Hepatocyte (in vitro differentiated cells): ENCODE data around the gene TBC1D5. TPM values are rescaled to one million over a fixed set of nuclear protein-coding genes. Genes with fewer than 3 reads are reported as not detected.

Experiments used
- DNase-seq: peaks from one replicate; pipeline ENCODE4 v3.0.0-alpha.2; 2016; ENCODE audit warnings: low spot score
- H2AFZ ChIP-seq: fragments of 200-600 bp; sonication (generic); 2 replicates; pipeline ENCODE4 v1.6.0; 2016; ENCODE audit warnings: antibody characterized with exemption, mild to moderate bottlenecking
- H3K27ac ChIP-seq: fragments of 200-600 bp; sonication (generic); 2 replicates; pipeline ENCODE4 v1.5.1; 2016; ENCODE audit warnings: mild to moderate bottlenecking
- H3K27me3 ChIP-seq: fragments of 200-600 bp; sonication (generic); 2 replicates; pipeline ENCODE4 v1.6.1; 2016
- H3K36me3 ChIP-seq: fragments of 200-600 bp; sonication (generic); replicated peaks from 2 replicates; pipeline ENCODE4 v1.5.1; 2016; ENCODE audit warnings: low read depth; ENCODE audit not compliant: insufficient read depth
- H3K4me1 ChIP-seq: fragments of 200-600 bp; sonication (generic); 2 replicates; pipeline ENCODE4 v1.5.1; 2016; ENCODE audit warnings: mild to moderate bottlenecking, moderate library complexity; ENCODE audit not compliant: insufficient read depth
- H3K4me2 ChIP-seq: fragments of 200-600 bp; sonication (generic); 2 replicates; pipeline ENCODE4 v1.6.0; 2016
- H3K4me3 ChIP-seq: fragments of 200-600 bp; sonication (generic); 2 replicates; pipeline ENCODE4 v1.5.1; 2016; ENCODE audit warnings: mild to moderate bottlenecking
- H3K79me2 ChIP-seq: fragments of 200-600 bp; sonication (generic); 2 replicates; pipeline ENCODE4 v1.6.0; 2017; ENCODE audit warnings: mild to moderate bottlenecking
- H3K9me2 ChIP-seq: fragments of 200-600 bp; sonication (generic); replicated peaks from 2 replicates; pipeline ENCODE4 v1.6.0; 2017; ENCODE audit warnings: mild to moderate bottlenecking; ENCODE audit not compliant: insufficient read depth
- H3K9me3 ChIP-seq: fragments of 200-600 bp; sonication (generic); 2 replicates; pipeline ENCODE4 v1.5.1; 2016; ENCODE audit warnings: low read depth, mild to moderate bottlenecking
- H4K20me1 ChIP-seq: fragments of 200-600 bp; sonication (generic); 2 replicates; pipeline ENCODE4 v1.6.0; 2016; ENCODE audit warnings: mild to moderate bottlenecking; ENCODE audit not compliant: insufficient read depth, poor library complexity, severe bottlenecking
- CTCF ChIP-seq: fragments of 200-600 bp; sonication (generic); IDR thresholded peaks from 2 replicates; pipeline ENCODE4 v1.5.1; 2016; ENCODE audit warnings: antibody characterized with exemption, mild to moderate bottlenecking; ENCODE audit not compliant: poor library complexity
- EZH2 ChIP-seq: fragments of 200-600 bp; sonication (generic); IDR thresholded peaks from 2 replicates; pipeline ENCODE4 v1.6.1; 2016; ENCODE audit warnings: antibody characterized with exemption, mild to moderate bottlenecking, borderline replicate concordance
- EZH2phosphoT487 ChIP-seq: fragments of 200-600 bp; sonication (generic); IDR thresholded peaks from one replicate; pipeline ENCODE4 v1.6.1; 2018; ENCODE audit warnings: antibody characterized with exemption, mild to moderate bottlenecking, low read depth, moderate library complexity; ENCODE audit not compliant: unreplicated experiment, severe bottlenecking
- WGBS: methylation state at CpG from one replicate; pipeline ENCODE4 v1.1.6; 2016; ENCODE audit warnings: low lambda C conversion rate; ENCODE audit errors: missing lambda C conversion rate; 5-methylcytosine and 5-hydroxymethylcytosine counted together
- polyA plus RNA-seq: library from polyadenylated mRNA; unstranded; fragments of >200 nt; fragmentation: Nextera tagmentation; extraction: Ambion mirVana; gene quantifications from 2 replicates; pipeline ENCODE4 v1.2.1, GENCODE V29; 2016
- total RNA-seq: library from RNA; depleted of rRNA; stranded (reverse); fragments of >200 nt; gene quantifications from 2 replicates; pipeline ENCODE4 v1.2.3, GENCODE V29; 2014

The TBC1D5 gene
- total and polyA plus RNA-seq, 2 experiments from 2014 or later, result 17.0 to 64.2 TPM

GRCh38 chr3:17680530-17680929 lies 61.9 kb downstream of the TBC1D5 start:
- Histone ChIP-seq H3K79me2 (peaks cover 32% of the 10 kb centered on the region), H3K36me3 (no peaks in the 10 kb centered on the region), H3K4me1 (no peaks in the 10 kb centered on the region), H3K4me2 (no peak overlapping the region), H4K20me1 (no peaks in the 10 kb centered on the region), H3K9me3 (no peaks in the 10 kb centered on the region), H3K9me2 (no peaks in the 10 kb centered on the region), H2AFZ (no peak overlapping the region), H3K27me3 (no peaks in the 10 kb centered on the region), H3K4me3 (no peak overlapping the region), H3K27ac (no peak overlapping the region)
- no peak for TF ChIP-seq CTCF
- TF ChIP-seq EZH2, result no peak
- no peak for TF ChIP-seq EZH2phosphoT487
- no peak for DNase-seq

GRCh38 chr3:17678116-17678741 lies 64.2 kb downstream of the TBC1D5 start:
- no peaks in the 10 kb centered on the region for H3K4me1 ChIP-seq
- no peaks in the 10 kb centered on the region for H3K36me3 ChIP-seq
- no peaks in the 10 kb centered on the region for H4K20me1 ChIP-seq
- no peak overlapping the region for H3K4me3 ChIP-seq
- TF ChIP-seq EZH2phosphoT487 (no peak), EZH2 (no peak), CTCF (no peak)
- no peak overlapping the region for H3K4me2 ChIP-seq
- no peaks in the 10 kb centered on the region for H3K27me3 ChIP-seq
- no peak overlapping the region for H3K27ac ChIP-seq
- peaks cover 23% of the 10 kb centered on the region for H3K79me2 ChIP-seq
- DNase-seq, result no peak
- H2AFZ ChIP-seq, result no peak overlapping the region
- H3K9me2 ChIP-seq, result no peaks in the 10 kb centered on the region
- H3K9me3 ChIP-seq, result no peaks in the 10 kb centered on the region

- 47% methylated on average over 2 of the region's 2 CpGs for WGBS
- no peak overlapping the region for H3K27ac ChIP-seq
- TF ChIP-seq EZH2phosphoT487 (no peak), CTCF (no peak), EZH2 (no peak)
Measured at GRCh38 chr3:17674082-17674686, 68.2 kb downstream of the TBC1D5 start.

More at GRCh38 chr3:17674082-17674686, 68.2 kb downstream of the TBC1D5 start:
- Histone ChIP-seq H3K4me3 (no peak overlapping the region), H3K36me3 (no peaks in the 10 kb centered on the region), H2AFZ (no peak overlapping the region), H3K27me3 (no peaks in the 10 kb centered on the region), H3K9me3 (no peaks in the 10 kb centered on the region), H3K9me2 (no peaks in the 10 kb centered on the region), H3K4me1 (no peaks in the 10 kb centered on the region), H4K20me1 (no peaks in the 10 kb centered on the region), H3K79me2 (peaks cover 7% of the 10 kb centered on the region), H3K4me2 (no peak overlapping the region)
- DNase-seq, result no peak
